DND-41 (cell line): Measurements from ENCODE around the gene GLYATL1.

Experiments
- ATAC-seq: fragments of 200-7000 bp; cut with Tn5 transposase; 3 replicates; pipeline ENCODE4 v1.9.1; 2021; ENCODE audit warnings: low read depth; ENCODE audit not compliant: insufficient read depth
- DNase-seq: peaks from one replicate; pipeline ENCODE4 v3.0.0-alpha.2; 2020
- H2AFZ ChIP-seq: 2 replicates; pipeline ENCODE4 v1.6.0; 2012; ENCODE audit warnings: low read depth, low read length
- H3K27ac ChIP-seq: 2 replicates; pipeline ENCODE4 v1.5.1; 2012; ENCODE audit warnings: low read length, inconsistent platforms
- H3K27me3 ChIP-seq: fragments of 200-600 bp; sonication (generic); 2 replicates; pipeline ENCODE4 v1.6.0; 2012; ENCODE audit warnings: low read length, mild to moderate bottlenecking, inconsistent platforms; ENCODE audit not compliant: insufficient read depth, poor library complexity
- H3K36me3 ChIP-seq: 2 replicates; pipeline ENCODE4 v1.5.1; 2012; ENCODE audit warnings: low read length, inconsistent platforms; ENCODE audit not compliant: insufficient read depth
- H3K4me1 ChIP-seq: 2 replicates; pipeline ENCODE4 v1.5.1; 2012; ENCODE audit warnings: mild to moderate bottlenecking, low read length; ENCODE audit not compliant: insufficient read depth
- H3K4me2 ChIP-seq: 2 replicates; pipeline ENCODE4 v1.6.0; 2012; ENCODE audit warnings: mild to moderate bottlenecking, moderate library complexity, low read length, inconsistent platforms; ENCODE audit not compliant: insufficient read depth
- H3K4me3 ChIP-seq, 2 experiments: fragments of 200-600 bp in 1 of 2; shearing (Covaris generic) in 1 of 2; 2 replicates each; pipeline ENCODE4 v1.5.1; 2012 to 2016; ENCODE audit warnings: inconsistent platforms in 2 of 2, low read length in 2 of 2, mild to moderate bottlenecking in 2 of 2, low read depth in 1 of 2, moderate library complexity in 1 of 2
- H3K79me2 ChIP-seq: 2 replicates; pipeline ENCODE4 v1.6.0; 2012; ENCODE audit warnings: low read length, inconsistent platforms; ENCODE audit not compliant: insufficient read depth
- H3K9ac ChIP-seq: 2 replicates; pipeline ENCODE4 v1.6.0; 2012; ENCODE audit warnings: low read depth, mild to moderate bottlenecking, inconsistent platforms, low read length, moderate library complexity
- H3K9me3 ChIP-seq: 2 replicates; pipeline ENCODE4 v1.5.1; 2012; ENCODE audit warnings: low read length, moderate library complexity, mild to moderate bottlenecking, inconsistent platforms; ENCODE audit not compliant: insufficient read depth, severe bottlenecking
- H4K20me1 ChIP-seq: 2 replicates; pipeline ENCODE4 v1.6.0; 2012; ENCODE audit warnings: low read length; ENCODE audit not compliant: insufficient read depth
- CTCF ChIP-seq: IDR thresholded peaks from 2 replicates; pipeline ENCODE4 v1.5.1; 2012; ENCODE audit warnings: borderline replicate concordance, low read length, moderate library complexity, mild to moderate bottlenecking; ENCODE audit not compliant: poor library complexity, severe bottlenecking; ENCODE audit errors: extremely low read depth
- EZH2 ChIP-seq: IDR thresholded peaks from 3 replicates; pipeline ENCODE4 v1.6.1; 2012; ENCODE audit warnings: borderline replicate concordance, low read depth, mild to moderate bottlenecking, moderate library complexity, low read length, inconsistent platforms; ENCODE audit not compliant: severe bottlenecking

GLYATL1 gene

GRCh38 chr11:58914821-58915543 is 24.3 kb upstream of the GLYATL1 start:
- no peaks in the 10 kb centered on the region for H3K79me2 ChIP-seq
- peaks cover under 1% of the 10 kb centered on the region for H3K27me3 ChIP-seq
- H3K36me3 ChIP-seq = no peaks in the 10 kb centered on the region
- no peak overlapping the region for H3K27ac ChIP-seq
- H3K9me3 ChIP-seq = peaks cover 10% of the 10 kb centered on the region
- no peak overlapping the region for H2AFZ ChIP-seq
- TF ChIP-seq CTCF = no peak
- no peak for TF ChIP-seq EZH2
- DNase-seq (no peak), ATAC-seq (no peak)
- H3K4me1 ChIP-seq = no peaks in the 10 kb centered on the region
- no peak overlapping the region for H3K9ac ChIP-seq
- no peak overlapping the region for H3K4me3 ChIP-seq
- H4K20me1 ChIP-seq = no peaks in the 10 kb centered on the region
- no peak overlapping the region for H3K4me2 ChIP-seq

GRCh38 chr11:58916637-58917036 is 22.7 kb upstream of the GLYATL1 start:
- Histone ChIP-seq H3K4me3 (no peak overlapping the region), H4K20me1 (no peaks in the 10 kb centered on the region), H3K27ac (no peak overlapping the region), H2AFZ (no peak overlapping the region), H3K4me1 (no peaks in the 10 kb centered on the region), H3K9ac (no peak overlapping the region), H3K9me3 (peaks cover 10% of the 10 kb centered on the region), H3K27me3 (no peaks in the 10 kb centered on the region), H3K36me3 (no peaks in the 10 kb centered on the region), H3K4me2 (no peak overlapping the region), H3K79me2 (no peaks in the 10 kb centered on the region)
- no peak for TF ChIP-seq EZH2
- TF ChIP-seq CTCF = no peak
- no peak for DNase-seq
- no peak for ATAC-seq

DNA sequence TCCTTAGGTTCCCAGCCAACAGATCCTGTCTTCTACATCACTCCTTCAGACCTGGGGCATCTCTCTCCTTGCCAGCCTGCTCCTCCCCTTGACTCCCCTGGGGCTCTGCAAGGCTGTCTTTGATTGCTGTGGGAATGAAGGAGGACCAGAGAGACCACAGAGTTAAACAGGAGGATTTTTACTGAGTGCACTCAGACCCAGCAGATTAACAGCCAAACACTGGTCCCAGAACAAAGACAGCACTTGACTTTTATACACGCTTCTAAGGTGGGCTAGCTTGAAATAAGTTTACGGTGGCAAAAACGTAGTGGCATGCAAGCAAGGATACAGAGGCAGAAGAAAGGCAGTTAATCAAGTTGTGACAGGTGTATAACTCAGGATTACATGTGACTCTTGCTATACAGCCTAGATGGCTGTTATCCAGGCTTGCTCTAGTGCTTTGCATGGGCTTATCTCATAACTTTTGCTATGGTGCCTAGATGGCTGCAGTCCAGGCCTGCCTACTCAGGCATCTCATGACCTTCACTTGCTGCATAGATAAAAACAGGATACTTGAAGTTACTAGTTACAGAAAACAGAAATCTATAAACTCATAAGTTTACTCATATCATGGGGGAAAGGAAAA is 22.0 kb upstream of the GLYATL1 start:
- Histone ChIP-seq H3K9me3 (peaks cover 10% of the 10 kb centered on the region), H3K36me3 (no peaks in the 10 kb centered on the region), H2AFZ (no peak overlapping the region), H3K27ac (no peak overlapping the region), H4K20me1 (no peaks in the 10 kb centered on the region), H3K4me3 (no peak overlapping the region), H3K79me2 (no peaks in the 10 kb centered on the region), H3K4me2 (no peak overlapping the region), H3K27me3 (no peaks in the 10 kb centered on the region), H3K9ac (no peak overlapping the region), H3K4me1 (no peaks in the 10 kb centered on the region)
- no peak for DNase-seq
- ATAC-seq = no peak
- no peak for TF ChIP-seq EZH2
- TF ChIP-seq CTCF = no peak
